ENCODE measurements around the gene RAI1. TPM values are rescaled to one million over a fixed set of nuclear protein-coding genes. Genes with fewer than 3 reads are reported as not detected.

RAI1 gene
- total RNA-seq, 1 experiment from 2014 or later: 86.3 TPM

DNA sequence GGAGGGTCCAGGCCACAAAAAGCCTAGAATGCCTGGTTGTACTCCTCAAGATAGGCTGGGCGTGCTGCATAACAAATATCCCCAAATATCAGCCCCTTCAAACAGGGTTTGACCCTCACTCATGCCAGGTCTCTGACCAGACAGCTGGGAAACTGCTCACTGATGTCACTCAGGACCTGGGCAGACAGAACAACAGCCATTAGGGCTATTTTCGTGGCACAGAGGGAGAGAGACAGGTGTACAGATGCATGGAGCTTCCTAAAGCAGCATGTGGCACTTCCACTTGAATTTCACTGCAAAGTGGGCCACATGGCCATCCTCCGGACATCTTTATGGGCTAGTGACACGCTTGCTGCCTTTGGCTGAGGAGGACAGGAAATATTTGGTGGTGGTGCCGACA is 82.5 kb downstream of the RAI1 start:
- no TSS peak for BruUV-seq (replicated peaks)
- Histone ChIP-seq H3K79me2 (ENCODE audit: low read depth) (peaks cover 64% of the 10 kb centered on the region), H4K20me1 (ENCODE audit: insufficient read depth) (peaks cover 93% of the 10 kb centered on the region)

DNA sequence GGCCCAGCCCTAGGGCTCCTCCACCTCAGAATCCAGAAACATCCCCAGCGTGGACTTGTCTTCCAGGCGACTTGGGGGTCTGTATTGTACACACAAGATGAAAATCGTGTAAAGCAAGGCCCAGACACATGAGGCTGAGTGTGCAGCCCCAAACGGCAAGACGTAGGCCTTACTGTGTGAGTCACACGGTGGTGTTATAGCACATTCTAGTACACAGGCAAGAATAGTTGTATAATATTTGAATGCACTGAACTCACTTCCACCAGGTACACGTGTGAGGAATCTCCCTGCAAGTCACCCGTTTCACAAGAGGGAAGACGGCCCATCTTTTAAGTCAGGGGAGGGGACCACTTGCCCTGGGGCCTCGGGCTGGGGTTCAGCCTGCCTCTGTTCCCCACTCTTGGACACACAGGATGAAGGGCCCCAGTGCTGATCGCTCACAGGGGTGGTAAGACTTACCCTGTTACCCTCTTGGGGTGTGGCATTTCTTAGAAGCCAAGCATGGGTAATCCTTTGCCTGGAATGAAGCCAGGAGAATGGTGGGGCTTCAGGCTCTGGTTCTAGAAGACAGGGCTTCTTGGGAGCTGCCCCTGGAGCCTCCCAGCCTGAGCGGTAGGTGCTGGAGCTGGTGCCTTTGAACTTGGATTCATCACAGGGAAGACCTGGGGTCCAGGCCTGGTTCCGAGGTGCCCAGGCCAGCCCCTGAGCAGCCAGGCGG is 84.3 kb downstream of the RAI1 start:
- intact Hi-C loops (cut with micrococcal nuclease; ENCODE audit: unreplicated experiment): no loop called here
- 0 out of 2 replicates have a peak, but pooled peaks cover 6% of the 10 kb centered on the region for H3K36me3 ChIP-seq (ENCODE audit: low read depth)
- no peaks in the 10 kb centered on the region for H3K4me1 ChIP-seq (replicated peaks; ENCODE audit: insufficient read depth)
- no peak overlapping the region for H3K4me2 ChIP-seq
- TF ChIP-seq, protein P1, sequence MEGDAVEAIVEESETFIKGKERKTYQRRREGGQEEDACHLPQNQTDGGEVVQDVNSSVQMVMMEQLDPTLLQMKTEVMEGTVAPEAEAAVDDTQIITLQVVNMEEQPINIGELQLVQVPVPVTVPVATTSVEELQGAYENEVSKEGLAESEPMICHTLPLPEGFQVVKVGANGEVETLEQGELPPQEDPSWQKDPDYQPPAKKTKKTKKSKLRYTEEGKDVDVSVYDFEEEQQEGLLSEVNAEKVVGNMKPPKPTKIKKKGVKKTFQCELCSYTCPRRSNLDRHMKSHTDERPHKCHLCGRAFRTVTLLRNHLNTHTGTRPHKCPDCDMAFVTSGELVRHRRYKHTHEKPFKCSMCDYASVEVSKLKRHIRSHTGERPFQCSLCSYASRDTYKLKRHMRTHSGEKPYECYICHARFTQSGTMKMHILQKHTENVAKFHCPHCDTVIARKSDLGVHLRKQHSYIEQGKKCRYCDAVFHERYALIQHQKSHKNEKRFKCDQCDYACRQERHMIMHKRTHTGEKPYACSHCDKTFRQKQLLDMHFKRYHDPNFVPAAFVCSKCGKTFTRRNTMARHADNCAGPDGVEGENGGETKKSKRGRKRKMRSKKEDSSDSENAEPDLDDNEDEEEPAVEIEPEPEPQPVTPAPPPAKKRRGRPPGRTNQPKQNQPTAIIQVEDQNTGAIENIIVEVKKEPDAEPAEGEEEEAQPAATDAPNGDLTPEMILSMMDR (conservative IDR thresholded peaks at IDR 0.05): no peak
- POLR2A ChIA-PET (ENCODE audit: unreplicated experiment): interaction anchor here (0.5 kb wide), 1 partner anchor 375 kb away, joined by 4 read pairs; no protein-coding TSS in a partner anchor
- no TSS peak for BruUV-seq (replicated peaks)
- DNase-seq: peak in 1 of 2 experiments; percentile 32
- no peak overlapping the region for H3K4me3 ChIP-seq
- no peaks in the 10 kb centered on the region for H3K27me3 ChIP-seq (ENCODE audit: insufficient read depth, low read depth)
- H3K9me2 ChIP-seq (ENCODE audit: insufficient read depth): no peaks in the 10 kb centered on the region
- H3K27ac ChIP-seq: no peak overlapping the region
- CTCF ChIA-PET: no interaction called here
- peaks cover 87% of the 10 kb centered on the region for H4K20me1 ChIP-seq (ENCODE audit: insufficient read depth)
- H2AFZ ChIP-seq: no peak overlapping the region
- H3F3A ChIP-seq (ENCODE audit: insufficient read depth, low read depth): peaks cover 25% of the 10 kb centered on the region; the same call in 1 of the 2 replicates
- H3K79me2 ChIP-seq (ENCODE audit: low read depth): peaks cover 63% of the 10 kb centered on the region
- no peaks in the 10 kb centered on the region for H3K9me3 ChIP-seq (ENCODE audit: insufficient read depth, low read depth)

More for the DNA sequence above, 82.5 kb downstream of the RAI1 start:
- DNase-seq: no peak
- Histone ChIP-seq H3K4me1 (replicated peaks; ENCODE audit: insufficient read depth) (no peaks in the 10 kb centered on the region), H3K9me3 (ENCODE audit: insufficient read depth, low read depth) (no peaks in the 10 kb centered on the region), H3K27me3 (ENCODE audit: insufficient read depth, low read depth) (no peaks in the 10 kb centered on the region), H3K4me3 (no peak overlapping the region), H3K9me2 (ENCODE audit: insufficient read depth) (no peaks in the 10 kb centered on the region), H3K36me3 (ENCODE audit: low read depth) (0 out of 2 replicates have a peak, but pooled peaks cover 6% of the 10 kb centered on the region), H3K27ac (no peak overlapping the region), H3K4me2 (no peak overlapping the region), H3F3A (ENCODE audit: insufficient read depth, low read depth) (peaks cover 27% of the 10 kb centered on the region; the same call in 1 of the 2 replicates), H2AFZ (no peak overlapping the region)
- CTCF ChIA-PET: no interaction called here
- intact Hi-C loops (cut with micrococcal nuclease; ENCODE audit: unreplicated experiment): no loop called here
- POLR2A ChIA-PET (ENCODE audit: unreplicated experiment): no interaction called here
- TF ChIP-seq, protein P1 (conservative IDR thresholded peaks at IDR 0.05): no peak
- no peak for TF ChIP-seq EZH2 (IDR thresholded peaks at IDR 0.05; ENCODE audit: low read depth)

DNA sequence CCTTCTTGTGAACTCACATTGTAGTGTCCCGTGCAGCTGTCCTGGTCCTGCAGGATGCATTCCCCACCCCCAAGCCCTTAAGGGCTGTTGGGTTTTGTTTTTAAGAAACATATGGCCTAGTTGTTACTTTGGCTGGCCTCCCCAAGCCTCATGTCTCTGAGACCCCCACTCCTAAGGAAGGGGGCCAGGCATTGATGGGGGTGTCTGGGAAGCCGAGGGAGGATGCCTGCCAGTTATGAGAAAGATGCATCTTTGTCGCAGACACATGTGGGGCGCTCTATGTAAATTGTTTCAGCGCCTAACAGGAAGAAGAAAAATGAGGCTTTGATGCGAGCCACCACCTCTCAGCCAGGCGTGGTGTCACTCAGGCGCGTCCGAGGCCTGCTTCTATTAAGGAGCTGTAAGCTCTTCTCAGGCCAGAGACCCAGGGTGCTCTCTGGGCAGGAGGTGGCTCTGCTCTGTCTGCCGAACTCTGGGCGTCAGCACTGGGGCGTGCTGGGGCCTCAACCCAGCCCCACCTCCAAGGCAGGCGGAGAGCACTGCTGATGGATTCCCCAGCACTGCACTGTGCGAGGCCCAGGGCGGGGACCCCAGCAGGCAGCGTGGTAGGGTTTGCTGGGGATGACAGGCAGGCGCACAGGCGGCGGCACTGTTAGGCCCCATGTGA is 85.0 kb downstream of the RAI1 start:
- intact Hi-C loops (cut with micrococcal nuclease; ENCODE audit: unreplicated experiment): no loop called here
- no peaks in the 10 kb centered on the region for H3K9me2 ChIP-seq (ENCODE audit: insufficient read depth)
- peaks cover 60% of the 10 kb centered on the region for H3K79me2 ChIP-seq (ENCODE audit: low read depth)
- peak in 1 of 2 experiments; percentile 31 for DNase-seq
- H4K20me1 ChIP-seq (ENCODE audit: insufficient read depth): peaks cover 85% of the 10 kb centered on the region
- BruUV-seq (replicated peaks): no TSS peak
- 0 out of 2 replicates have a peak, but pooled peaks cover 6% of the 10 kb centered on the region for H3K36me3 ChIP-seq (ENCODE audit: low read depth)
- ChIA-PET POLR2A (ENCODE audit: unreplicated experiment) (interaction anchor here (0.5 kb wide), 1 partner anchor 374 kb away, joined by 4 read pairs; no protein-coding TSS in a partner anchor), CTCF (interaction anchor here (0.6 kb wide), 1 partner anchor 776 kb away, joined by 4 read pairs; no protein-coding TSS in a partner anchor)
- H3K4me3 ChIP-seq: no peak overlapping the region
- TF ChIP-seq EZH2 (IDR thresholded peaks at IDR 0.05; ENCODE audit: low read depth): no peak
- TF ChIP-seq, protein P1 (conservative IDR thresholded peaks at IDR 0.05): no peak
- H3K4me2 ChIP-seq: no peak overlapping the region
- no peak overlapping the region for H3K27ac ChIP-seq
- no peak overlapping the region for H2AFZ ChIP-seq
- H3K9me3 ChIP-seq (ENCODE audit: insufficient read depth, low read depth): no peaks in the 10 kb centered on the region
- no peaks in the 10 kb centered on the region for H3K27me3 ChIP-seq (ENCODE audit: insufficient read depth, low read depth)
- H3F3A ChIP-seq (ENCODE audit: insufficient read depth, low read depth): peaks cover 18% of the 10 kb centered on the region; the same call in 1 of the 2 replicates
- no peaks in the 10 kb centered on the region for H3K4me1 ChIP-seq (replicated peaks; ENCODE audit: insufficient read depth)

Measured in PC-9 (cell line).